BLaER1 (cell line): Measurements from ENCODE around the gene ADAM23.

Source experiments
- H3K27ac ChIP-seq: shearing (Covaris generic); formaldehyde crosslinking; 2 replicates; pipeline ENCODE4 v1.8.1; 2022
- H3K27me3 ChIP-seq: shearing (Covaris generic); formaldehyde crosslinking; 2 replicates; pipeline ENCODE4 v1.8.1; 2022
- H3K36me3 ChIP-seq: shearing (Covaris generic); formaldehyde crosslinking; 2 replicates; pipeline ENCODE4 v1.8.1; 2022
- H3K4me1 ChIP-seq: shearing (Covaris generic); formaldehyde crosslinking; 2 replicates; pipeline ENCODE4 v1.8.1; 2022
- H3K4me2 ChIP-seq: shearing (Covaris generic); formaldehyde crosslinking; 2 replicates; pipeline ENCODE4 v1.8.1; 2022
- H3K4me3 ChIP-seq: shearing (Covaris generic); formaldehyde crosslinking; 2 replicates; pipeline ENCODE4 v1.8.1; 2022
- H3K9ac ChIP-seq: shearing (Covaris generic); formaldehyde crosslinking; 2 replicates; pipeline ENCODE4 v1.8.1; 2022
- H3K9me3 ChIP-seq: shearing (Covaris generic); formaldehyde crosslinking; 2 replicates; pipeline ENCODE4 v1.8.1; 2022
- H4K20me1 ChIP-seq: shearing (Covaris generic); formaldehyde crosslinking; 2 replicates; pipeline ENCODE4 v1.8.1; 2022
- Cebpa-rat ChIP-seq: shearing (Covaris generic); IDR thresholded peaks from 2 replicates; pipeline ENCODE4 v1.8.1; 2022

Gene ADAM23

DNA sequence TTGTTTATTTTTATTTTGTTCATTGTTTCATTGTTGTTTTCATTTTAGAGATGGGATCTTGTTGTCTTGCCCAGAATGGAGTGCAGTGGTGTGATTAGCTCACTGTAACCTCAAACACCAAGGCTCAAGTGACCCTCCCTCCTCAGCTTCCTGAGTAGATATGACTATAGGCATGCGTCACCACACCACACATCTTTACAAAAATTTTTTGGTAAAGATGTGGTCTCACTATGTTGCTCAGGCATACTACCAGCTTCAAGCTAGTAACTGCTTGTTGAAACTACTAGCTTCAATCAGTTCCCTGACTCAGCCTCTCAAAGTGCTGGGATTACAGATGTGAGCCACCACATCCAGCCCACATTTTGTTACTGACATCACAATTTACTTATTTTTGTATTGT is 213.8 kb downstream of the ADAM23 start:
- Histone ChIP-seq H3K27me3 (no peaks in the 10 kb centered on the region), H3K4me3 (no peak overlapping the region), H3K4me2 (no peak overlapping the region), H3K36me3 (no peaks in the 10 kb centered on the region), H3K4me1 (no peaks in the 10 kb centered on the region), H3K9ac (no peak overlapping the region), H4K20me1 (no peaks in the 10 kb centered on the region), H3K9me3 (peaks cover 9% of the 10 kb centered on the region; the same call in 1 of the 2 replicates), H3K27ac (no peak overlapping the region)
- TF ChIP-seq Cebpa-rat = no peak

DNA sequence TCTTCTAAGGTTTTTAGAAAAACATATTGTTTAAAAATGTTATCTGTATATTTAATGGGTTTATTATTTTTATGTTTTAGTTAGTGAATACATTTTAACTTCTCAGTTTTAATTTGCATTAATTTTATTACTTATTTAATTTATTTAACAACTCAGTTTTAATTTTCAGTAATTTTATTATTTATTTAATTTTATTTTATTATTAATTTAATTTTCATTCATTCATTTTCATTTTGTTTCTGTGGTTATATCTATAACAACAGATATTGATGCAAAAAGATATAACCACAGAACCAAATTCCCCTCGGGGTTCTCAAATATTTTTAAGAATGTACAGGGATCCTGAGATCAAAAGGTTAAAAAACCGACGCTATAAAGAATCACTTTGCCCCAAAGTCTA is 221.9 kb downstream of the ADAM23 start:
- no peak overlapping the region for H3K4me2 ChIP-seq
- no peaks in the 10 kb centered on the region for H3K4me1 ChIP-seq
- no peak overlapping the region for H3K4me3 ChIP-seq
- no peak overlapping the region for H3K9ac ChIP-seq
- TF ChIP-seq Cebpa-rat = no peak
- no peaks in the 10 kb centered on the region for H3K27me3 ChIP-seq
- H3K36me3 ChIP-seq = no peaks in the 10 kb centered on the region
- H4K20me1 ChIP-seq = no peaks in the 10 kb centered on the region
- no peaks in the 10 kb centered on the region for H3K9me3 ChIP-seq
- H3K27ac ChIP-seq = no peak overlapping the region
